Left lung (tissue), 10 donors: ENCODE data around the gene PAK2. TPM values are rescaled to one million over a fixed set of nuclear protein-coding genes. Genes with fewer than 3 reads are reported as not detected.
"Not testable (repeated sequence)": the region's sequence is repeated elsewhere in the genome, so short reads cannot be mapped to it uniquely, and the experiment has no call there.

Experiments used
- ATAC-seq: fragments of 200-7000 bp; cut with Tn5 transposase; one replicate; pipeline ENCODE4 v1.9.1; 2020; ENCODE audit warnings: moderate library complexity
- DNase-seq, 4 donors: peaks; one replicate each; pipeline ENCODE4 v3.0.0-alpha.2; 2013 to 2020
- H3K27ac ChIP-seq, 2 donors: fragments of 200-600 bp; sonication (generic) in 1 of 2; one replicate each; pipeline versions ENCODE4 v1.5.0 to v1.8.0; 2020 to 2021
- H3K27me3 ChIP-seq, 2 donors: fragments of 200-600 bp; sonication (generic) in 1 of 2; one replicate each; pipeline versions ENCODE4 v1.5.0 to v1.8.0; 2020 to 2021
- H3K36me3 ChIP-seq, 2 donors: fragments of 200-600 bp; sonication (generic) in 1 of 2; one replicate each; pipeline versions ENCODE4 v1.5.0 to v1.8.0; 2020 to 2021
- H3K4me1 ChIP-seq, 2 donors: fragments of 200-600 bp; one replicate each; pipeline ENCODE4 v1.8.0; 2021
- H3K4me3 ChIP-seq, 2 donors: fragments of 200-600 bp; sonication (generic) in 1 of 2; one replicate each; pipeline versions ENCODE4 v1.5.0 to v1.8.0; 2020 to 2021; ENCODE audit warnings: mild to moderate bottlenecking in 1 of 2
- H3K9me3 ChIP-seq, 2 donors: fragments of 200-600 bp; sonication (generic) in 1 of 2; one replicate each; pipeline versions ENCODE4 v1.5.0 to v1.8.0; 2020 to 2021
- CTCF ChIP-seq, 2 donors: fragments of 200-600 bp; sonication (generic) in 1 of 2; IDR thresholded peaks; one replicate each; pipeline versions ENCODE4 v1.5.0 to v1.8.0; 2021; ENCODE audit warnings: antibody characterized with exemption in 2 of 2
- intact Hi-C, 2 donors: fragments of 100-400 bp; cut with DNase I; formaldehyde crosslinking; loops; one replicate each; pipeline versions ENCODE4 v1.11.2 to v1.14.2; 2022
- polyA plus RNA-seq, 6 donors: library from polyadenylated mRNA; unstranded; fragments of 120-200 nt; gene quantifications; one replicate each; pipeline ENCODE4 v1.2.1, GENCODE V29; 2013; ENCODE audit not compliant: insufficient read length in 6 of 6
- total RNA-seq, 2 donors: library from RNA; stranded (reverse); fragmentation: NEBNext Ultra II Directional; extraction: Animal tissue kit (Norgen Biotek cat#: 25700); gene quantifications; one replicate each; pipeline ENCODE4 v1.2.1, GENCODE V29; 2021
- donor health status: DM: no; HTN: yes; CAD: no.
- donor health status: DM: no; HTN: no; CAD: no.

PAK2 gene
- total and polyA plus RNA-seq, 8 donors: 62.8 to 87.1 (median 76.9) TPM

- Histone ChIP-seq H3K4me1 (peaks cover 0 to 13% of the 10 kb centered on the region in 2 donors), H3K9me3 (no peaks in the 10 kb centered on the region), H3K27ac (no peak overlapping the region), H3K36me3 (peaks cover 0 to 10% of the 10 kb centered on the region in 2 donors), H3K4me3 (no peak overlapping the region), H3K27me3 (no peaks in the 10 kb centered on the region)
- ATAC-seq (no peak), DNase-seq (no peak)
- no peak for TF ChIP-seq CTCF (IDR thresholded peaks at IDR 0.05)
- intact Hi-C loops: no loop called here
Measured at GRCh38 chr3:196736670-196737374, 2.8 kb upstream of the PAK2 start.

GRCh38 chr3:196737655-196738054 is 2.0 kb upstream of the PAK2 start:
- DNase-seq (no peak), ATAC-seq (no peak)
- no peak overlapping the region for H3K27ac ChIP-seq
- no peak overlapping the region for H3K4me3 ChIP-seq
- TF ChIP-seq CTCF (IDR thresholded peaks at IDR 0.05): no peak
- H3K9me3 ChIP-seq: no peaks in the 10 kb centered on the region
- H3K27me3 ChIP-seq: no peaks in the 10 kb centered on the region
- H3K36me3 ChIP-seq: peaks cover 0 to 6% of the 10 kb centered on the region in 2 donors
- peaks cover 3 to 22% of the 10 kb centered on the region in 2 donors for H3K4me1 ChIP-seq
- intact Hi-C loops: no loop called here

- peak overlapping the region; percentile 98 to 99 for H3K27ac ChIP-seq
- intact Hi-C loops: no loop called here
- no peak for TF ChIP-seq CTCF (IDR thresholded peaks at IDR 0.05)
- H3K4me3 ChIP-seq: peak overlapping the region; percentile 77 to 84
- no peaks in the 10 kb centered on the region for H3K36me3 ChIP-seq
- no peaks in the 10 kb centered on the region for H3K27me3 ChIP-seq
- peaks cover 7 to 44% of the 10 kb centered on the region in 2 donors for H3K4me1 ChIP-seq
- no peaks in the 10 kb centered on the region for H3K9me3 ChIP-seq
- peak; percentile 18 for ATAC-seq
- DNase-seq: peak in 2 of 4 donors; percentile 50 to 68
Measured at GRCh38 chr3:196740481-196741248, 1.0 kb downstream of the PAK2 start.

DNA sequence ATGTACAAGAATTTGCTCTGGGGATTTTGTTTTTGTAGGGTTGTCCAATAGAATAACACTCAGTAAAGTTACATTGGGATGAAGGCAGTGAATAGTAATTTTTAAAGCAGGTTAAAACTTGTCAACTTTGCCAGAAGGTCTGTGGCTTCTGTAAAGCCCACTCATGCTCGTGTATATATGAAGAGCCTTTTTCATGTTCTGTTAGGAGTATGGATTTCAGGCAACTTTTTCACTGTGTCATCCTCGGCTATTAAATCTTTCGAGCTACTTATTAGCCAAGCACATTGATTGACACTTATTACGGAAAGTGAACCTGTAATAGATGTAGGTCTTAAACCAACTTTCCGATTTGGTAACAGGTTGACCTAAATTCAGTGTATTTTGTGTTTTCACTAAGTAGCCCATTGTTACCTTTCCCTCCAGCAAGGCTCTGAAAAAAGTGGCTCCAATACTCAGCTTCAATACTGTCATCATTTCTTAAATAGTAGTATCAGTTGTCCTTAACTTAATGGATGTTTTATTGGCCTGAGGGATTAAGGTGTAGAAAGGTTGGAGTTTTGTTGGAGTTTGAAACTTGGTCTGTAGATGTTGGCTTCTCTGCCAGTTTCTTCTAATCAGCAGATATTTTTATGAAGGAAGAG is 1.7 kb downstream of the PAK2 start:
- intact Hi-C loops: no loop called here
- DNase-seq: no peak
- Histone ChIP-seq H3K27ac (peak overlapping the region; percentile 98 to 99), H3K9me3 (no peaks in the 10 kb centered on the region), H3K27me3 (no peaks in the 10 kb centered on the region), H3K4me1 (peaks cover 7 to 44% of the 10 kb centered on the region in 2 donors), H3K36me3 (no peaks in the 10 kb centered on the region), H3K4me3 (peak overlapping the region; percentile 77 to 84)
- no peak for TF ChIP-seq CTCF (IDR thresholded peaks at IDR 0.05)
- ATAC-seq: no peak

DNA sequence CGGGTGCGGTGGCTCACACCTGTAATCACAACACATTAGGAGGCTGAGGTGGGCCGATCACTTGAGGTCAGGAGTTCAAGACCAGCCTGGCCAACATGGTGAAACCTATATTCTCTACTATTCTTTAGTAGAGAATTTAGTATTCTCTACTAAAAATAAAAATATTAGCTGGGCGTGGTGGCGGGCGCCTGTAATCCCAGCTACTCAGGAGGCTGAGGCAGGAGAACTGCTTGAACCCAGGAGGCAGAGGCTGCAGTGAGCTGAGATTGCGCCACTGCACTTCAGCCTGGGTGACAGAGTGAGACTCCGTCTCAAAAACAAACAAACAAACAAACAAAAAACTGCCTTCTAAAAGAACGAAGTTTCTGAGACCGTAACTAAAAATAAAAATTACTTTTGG is 3.9 kb downstream of the PAK2 start:
- H3K36me3 ChIP-seq, ATAC-seq, H3K27ac ChIP-seq, intact Hi-C loops, H3K4me3 ChIP-seq, DNase-seq, H3K27me3 ChIP-seq, H3K9me3 ChIP-seq: not testable (repeated sequence)
- peaks cover 7 to 52% of the 10 kb centered on the region in 2 donors for H3K4me1 ChIP-seq
